Measurements from ENCODE around the gene RBM45. TPM values are rescaled to one million over a fixed set of nuclear protein-coding genes. Genes with fewer than 3 reads are reported as not detected.

RBM45 gene
- total RNA-seq, result 24.3 and 27.4 TPM in 2 replicates

GRCh38 chr2:178112202-178113152, at the start of gene RBM45:
RBM45 (plus strand) TSS chr2:178112437; CDS start chr2:178112547, 110 bp downstream.

GRCh38 chr2:178072383-178073301, 39.6 kb upstream of the RBM45 start, which contains the start of gene PDE11A:
PDE11A (minus strand) TSS chr2:178072777; CDS start chr2:178072437, 340 bp downstream.

Other genes starting within 250 kb of the RBM45 start
- gene PDE11A, start 39.7 kb upstream of the RBM45 start, total RNA-seq, result under 0.01 and 0.09 TPM in 2 replicates
- gene OSBPL6, start 82.1 kb downstream of the RBM45 start, total RNA-seq, result 0.52 and 0.79 TPM in 2 replicates

Data from bronchial smooth muscle cell (primary cell).